ENCODE measurements around the gene ZNF318.

Gene ZNF318

DNA sequence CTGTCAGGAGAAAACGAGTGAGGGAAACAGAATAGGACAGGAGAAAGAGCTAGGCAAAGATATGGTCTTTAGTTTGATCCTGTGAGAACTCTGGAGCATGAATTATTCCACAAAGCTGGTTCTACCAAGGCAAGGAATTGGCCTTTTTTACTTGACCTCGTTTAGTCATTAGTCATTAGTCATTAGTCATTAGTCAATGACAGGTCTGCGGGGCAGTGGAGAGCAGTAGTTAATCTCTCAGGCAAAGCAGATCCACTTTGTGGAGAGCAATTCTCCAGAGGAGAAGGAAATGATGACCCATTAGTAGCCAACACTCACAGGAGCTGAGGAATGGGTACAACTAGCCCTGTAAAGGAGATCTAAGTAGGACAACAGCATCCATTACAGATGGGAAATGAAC, 35.9 kb upstream of the ZNF318 start:
- Histone ChIP-seq H3K4me3 (ENCODE audit: low read length in 2 of 2) (no peak overlapping the region), H3K18ac (ENCODE audit: low read length) (no peak overlapping the region), H3K4me2 (ENCODE audit: insufficient read depth, low read length, poor library complexity, severe bottlenecking) (no peak overlapping the region), H3K36me3 (replicated peaks in 1 of 2; ENCODE audit: control insufficient read depth in 2 of 2, insufficient read depth in 2 of 2, low read length in 2 of 2) (no peaks in the 10 kb centered on the region), H2BK12ac (ENCODE audit: low read length) (no peak overlapping the region), H2BK5ac (ENCODE audit: low read length) (no peak overlapping the region), H3K9me3 (replicated peaks in 1 of 2; ENCODE audit: control insufficient read depth in 2 of 2, insufficient read depth in 1 of 2, low read depth in 1 of 2, low read length in 2 of 2) (no peaks in the 10 kb centered on the region), H3K23ac (ENCODE audit: low read depth, low read length, poor library complexity) (no peak overlapping the region), H4K91ac (ENCODE audit: low read depth, low read length, poor library complexity) (no peak overlapping the region), H3K4ac (ENCODE audit: low read length) (no peak overlapping the region), H2BK120ac (ENCODE audit: low read depth, low read length) (no peak overlapping the region), H3K14ac (ENCODE audit: low read length) (no peak overlapping the region), H4K8ac (ENCODE audit: low read depth, low read length) (no peak overlapping the region), H2BK15ac (ENCODE audit: low read length) (no peak overlapping the region), H3K27ac (replicated peaks; ENCODE audit: low read length) (no peak overlapping the region), H3K27me3 (ENCODE audit: control insufficient read depth in 3 of 3, insufficient read depth in 3 of 3, low read depth in 1 of 3, low read length in 3 of 3) (peaks cover 0 to 15% (median 0%) of the 10 kb centered on the region in 3 experiments), H2AFZ (ENCODE audit: low read length) (no peak overlapping the region), H2AK5ac (ENCODE audit: low read depth, low read length) (no peak overlapping the region), H3K79me1 (ENCODE audit: low read depth, low read length) (no peaks in the 10 kb centered on the region), H3K9ac (ENCODE audit: low read depth, low read length, poor library complexity) (no peak overlapping the region), H3K4me1 (ENCODE audit: control insufficient read depth in 2 of 2, insufficient read depth in 1 of 2, low read depth in 1 of 2, low read length in 2 of 2) (no peaks in the 10 kb centered on the region)
- no peak for DNase-seq (ENCODE audit: low spot score)
- no CpG with 5 or more reads among the region's 3 CpGs for WGBS, 2 donors (ENCODE audit: extremely low coverage in 2 of 2, insufficient read length in 2 of 2, insufficient replicate concordance in 1 of 2)

DNA sequence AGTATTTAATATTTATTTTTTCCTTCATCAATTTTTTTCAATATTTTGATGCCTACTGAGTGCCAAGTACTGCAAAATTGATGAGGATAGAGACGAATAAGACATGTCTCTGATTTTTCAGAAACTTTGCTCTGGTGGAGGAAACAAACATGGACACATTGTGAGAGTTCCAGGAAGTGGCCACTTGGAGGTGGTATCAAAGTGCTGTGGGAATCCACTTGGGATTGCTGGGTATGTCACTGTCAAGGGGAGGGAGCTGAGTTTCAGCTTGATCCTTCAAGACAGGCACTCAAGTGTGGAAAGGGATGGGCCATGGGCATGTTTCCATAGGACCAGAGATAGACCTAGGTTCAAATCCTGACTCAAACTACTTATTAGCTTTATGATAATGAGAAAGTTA, 33.4 kb upstream of the ZNF318 start:
- Histone ChIP-seq H3K9ac (ENCODE audit: low read depth, low read length, poor library complexity) (no peak overlapping the region), H2BK15ac (ENCODE audit: low read length) (no peak overlapping the region), H2BK12ac (ENCODE audit: low read length) (no peak overlapping the region), H3K27ac (replicated peaks; ENCODE audit: low read length) (no peak overlapping the region), H3K18ac (ENCODE audit: low read length) (no peak overlapping the region), H3K4me2 (ENCODE audit: insufficient read depth, low read length, poor library complexity, severe bottlenecking) (no peak overlapping the region), H4K91ac (ENCODE audit: low read depth, low read length, poor library complexity) (no peak overlapping the region), H3K14ac (ENCODE audit: low read length) (no peak overlapping the region), H3K23ac (ENCODE audit: low read depth, low read length, poor library complexity) (no peak overlapping the region), H3K4ac (ENCODE audit: low read length) (no peak overlapping the region), H3K36me3 (replicated peaks in 1 of 2; ENCODE audit: control insufficient read depth in 2 of 2, insufficient read depth in 2 of 2, low read length in 2 of 2) (no peaks in the 10 kb centered on the region), H4K8ac (ENCODE audit: low read depth, low read length) (no peak overlapping the region), H2AK5ac (ENCODE audit: low read depth, low read length) (no peak overlapping the region), H2BK5ac (ENCODE audit: low read length) (no peak overlapping the region), H3K9me3 (replicated peaks in 1 of 2; ENCODE audit: control insufficient read depth in 2 of 2, insufficient read depth in 1 of 2, low read depth in 1 of 2, low read length in 2 of 2) (no peaks in the 10 kb centered on the region), H3K79me1 (ENCODE audit: low read depth, low read length) (no peaks in the 10 kb centered on the region), H3K4me3 (ENCODE audit: low read length in 2 of 2) (no peak overlapping the region), H3K4me1 (ENCODE audit: control insufficient read depth in 2 of 2, insufficient read depth in 1 of 2, low read depth in 1 of 2, low read length in 2 of 2) (no peaks in the 10 kb centered on the region), H3K27me3 (ENCODE audit: control insufficient read depth in 3 of 3, insufficient read depth in 3 of 3, low read depth in 1 of 3, low read length in 3 of 3) (peaks cover 0 to 28% (median 0%) of the 10 kb centered on the region in 3 experiments), H2AFZ (ENCODE audit: low read length) (no peak overlapping the region), H2BK120ac (ENCODE audit: low read depth, low read length) (no peak overlapping the region)
- DNase-seq (ENCODE audit: low spot score): no peak
- WGBS, 2 donors (ENCODE audit: extremely low coverage in 2 of 2, insufficient read length in 2 of 2, insufficient replicate concordance in 1 of 2): no CpG with 5 or more reads among the region's 1 CpG

DNA sequence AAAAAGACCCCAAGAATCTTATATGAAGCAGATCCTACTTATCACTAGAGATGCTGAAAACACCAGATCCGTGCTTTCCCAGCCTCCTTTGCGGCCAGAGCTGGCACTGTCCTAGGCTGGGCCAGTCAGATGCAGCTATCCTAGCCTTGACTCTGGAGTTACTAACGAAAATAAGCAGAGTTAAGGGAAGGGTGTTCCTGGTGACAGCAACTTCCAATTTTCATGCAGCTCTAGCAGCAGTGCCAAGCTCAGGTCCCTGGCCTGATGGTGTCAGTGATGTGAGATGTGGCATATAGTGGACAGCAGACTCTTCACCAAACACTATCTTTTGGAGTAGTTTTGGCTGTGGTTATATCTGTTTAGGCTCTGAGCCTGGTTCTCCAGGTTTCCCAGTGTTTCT, 32.3 kb upstream of the ZNF318 start:
- no peak overlapping the region for H4K91ac ChIP-seq (ENCODE audit: low read depth, low read length, poor library complexity)
- no CpG with 5 or more reads among the region's 3 CpGs for WGBS, 2 donors (ENCODE audit: extremely low coverage in 2 of 2, insufficient read length in 2 of 2, insufficient replicate concordance in 1 of 2)

DNA sequence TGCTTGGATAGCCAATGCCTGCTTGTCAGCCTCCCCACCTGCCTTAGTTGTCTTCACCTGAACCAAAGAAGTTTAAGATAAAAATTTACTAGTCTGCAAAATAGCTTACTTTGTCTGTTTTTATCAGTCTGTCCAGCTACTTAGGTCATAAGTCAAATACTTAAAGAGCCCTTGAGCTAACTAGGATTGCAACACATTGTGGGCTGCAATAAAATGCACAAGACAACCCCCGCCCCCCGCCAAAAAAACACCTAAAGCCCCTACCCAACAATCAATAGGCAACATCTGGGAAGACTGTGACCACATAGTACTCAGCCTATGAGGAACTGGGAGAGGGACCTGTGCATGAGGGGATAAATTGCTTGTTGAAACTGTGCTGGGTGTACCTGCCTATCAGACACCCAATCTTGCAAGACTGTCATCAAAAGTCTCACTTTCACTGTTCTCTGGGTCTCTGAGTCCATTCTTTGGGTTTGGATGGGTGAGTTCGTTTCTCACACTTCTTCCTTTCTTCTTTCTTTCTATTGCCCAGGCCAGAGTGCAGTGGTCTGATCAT, 30.6 kb upstream of the ZNF318 start:
- no peak overlapping the region for H3K18ac ChIP-seq (ENCODE audit: low read length)
- H3K4me2 ChIP-seq (ENCODE audit: insufficient read depth, low read length, poor library complexity, severe bottlenecking): no peak overlapping the region
- H2BK12ac ChIP-seq (ENCODE audit: low read length): no peak overlapping the region
- H4K91ac ChIP-seq (ENCODE audit: low read depth, low read length, poor library complexity): no peak overlapping the region
- no peak overlapping the region for H3K4me3 ChIP-seq (ENCODE audit: low read length in 2 of 2)
- no peaks in the 10 kb centered on the region for H3K4me1 ChIP-seq (ENCODE audit: control insufficient read depth in 2 of 2, insufficient read depth in 1 of 2, low read depth in 1 of 2, low read length in 2 of 2)
- no peaks in the 10 kb centered on the region for H3K79me1 ChIP-seq (ENCODE audit: low read depth, low read length)
- peaks cover 0 to 35% (median 0%) of the 10 kb centered on the region in 3 experiments for H3K27me3 ChIP-seq (ENCODE audit: control insufficient read depth in 3 of 3, insufficient read depth in 3 of 3, low read depth in 1 of 3, low read length in 3 of 3)
- no peak overlapping the region for H4K8ac ChIP-seq (ENCODE audit: low read depth, low read length)
- no peaks in the 10 kb centered on the region for H3K36me3 ChIP-seq (replicated peaks in 1 of 2; ENCODE audit: control insufficient read depth in 2 of 2, insufficient read depth in 2 of 2, low read length in 2 of 2)
- H3K4ac ChIP-seq (ENCODE audit: low read length): no peak overlapping the region
- H2AFZ ChIP-seq (ENCODE audit: low read length): no peak overlapping the region
- H3K27ac ChIP-seq (replicated peaks; ENCODE audit: low read length): no peak overlapping the region
- no peak overlapping the region for H3K14ac ChIP-seq (ENCODE audit: low read length)
- no peak overlapping the region for H2AK5ac ChIP-seq (ENCODE audit: low read depth, low read length)
- no peak overlapping the region for H3K9ac ChIP-seq (ENCODE audit: low read depth, low read length, poor library complexity)
- DNase-seq (ENCODE audit: low spot score): no peak
- no peak overlapping the region for H2BK15ac ChIP-seq (ENCODE audit: low read length)
- H2BK120ac ChIP-seq (ENCODE audit: low read depth, low read length): no peak overlapping the region
- no CpG with 5 or more reads among the region's 3 CpGs for WGBS, 2 donors (ENCODE audit: extremely low coverage in 2 of 2, insufficient read length in 2 of 2, insufficient replicate concordance in 1 of 2)
- H2BK5ac ChIP-seq (ENCODE audit: low read length): no peak overlapping the region
- H3K23ac ChIP-seq (ENCODE audit: low read depth, low read length, poor library complexity): no peak overlapping the region
- no peaks in the 10 kb centered on the region for H3K9me3 ChIP-seq (replicated peaks in 1 of 2; ENCODE audit: control insufficient read depth in 2 of 2, insufficient read depth in 1 of 2, low read depth in 1 of 2, low read length in 2 of 2)

More for the DNA sequence above, 32.3 kb upstream of the ZNF318 start:
- no peak overlapping the region for H2BK15ac ChIP-seq (ENCODE audit: low read length)
- DNase-seq (ENCODE audit: low spot score): no peak
- no peak overlapping the region for H3K27ac ChIP-seq (replicated peaks; ENCODE audit: low read length)
- H3K79me1 ChIP-seq (ENCODE audit: low read depth, low read length): no peaks in the 10 kb centered on the region
- H2AFZ ChIP-seq (ENCODE audit: low read length): peak overlapping the region; percentile 15
- H3K4me3 ChIP-seq (ENCODE audit: low read length in 2 of 2): no peak overlapping the region
- H3K4me1 ChIP-seq (ENCODE audit: control insufficient read depth in 2 of 2, insufficient read depth in 1 of 2, low read depth in 1 of 2, low read length in 2 of 2): no peaks in the 10 kb centered on the region
- no peaks in the 10 kb centered on the region for H3K9me3 ChIP-seq (replicated peaks in 1 of 2; ENCODE audit: control insufficient read depth in 2 of 2, insufficient read depth in 1 of 2, low read depth in 1 of 2, low read length in 2 of 2)
- no peak overlapping the region for H3K9ac ChIP-seq (ENCODE audit: low read depth, low read length, poor library complexity)
- H3K36me3 ChIP-seq (replicated peaks in 1 of 2; ENCODE audit: control insufficient read depth in 2 of 2, insufficient read depth in 2 of 2, low read length in 2 of 2): no peaks in the 10 kb centered on the region
- H2AK5ac ChIP-seq (ENCODE audit: low read depth, low read length): no peak overlapping the region
- no peak overlapping the region for H3K18ac ChIP-seq (ENCODE audit: low read length)
- H4K8ac ChIP-seq (ENCODE audit: low read depth, low read length): no peak overlapping the region
- no peak overlapping the region for H3K4ac ChIP-seq (ENCODE audit: low read length)
- no peak overlapping the region for H2BK5ac ChIP-seq (ENCODE audit: low read length)
- no peak overlapping the region for H2BK12ac ChIP-seq (ENCODE audit: low read length)
- peaks cover 0 to 24% (median 0%) of the 10 kb centered on the region in 3 experiments for H3K27me3 ChIP-seq (ENCODE audit: control insufficient read depth in 3 of 3, insufficient read depth in 3 of 3, low read depth in 1 of 3, low read length in 3 of 3)
- H3K14ac ChIP-seq (ENCODE audit: low read length): no peak overlapping the region
- H3K23ac ChIP-seq (ENCODE audit: low read depth, low read length, poor library complexity): no peak overlapping the region
- H2BK120ac ChIP-seq (ENCODE audit: low read depth, low read length): no peak overlapping the region
- H3K4me2 ChIP-seq (ENCODE audit: insufficient read depth, low read length, poor library complexity, severe bottlenecking): no peak overlapping the region

Measured in neuronal stem cell (in vitro differentiated cells).